HG02852 (cell line): ENCODE results near the gene ATAD3B.
"Not testable (repeated sequence)": the region's sequence is repeated elsewhere in the genome, so short reads cannot be mapped to it uniquely, and the experiment has no call there.

Experiments used
- ATAC-seq: cut with Tn5 transposase; IDR thresholded peaks from one replicate; pipeline ENCODE4 v1.9.1; 2021; ENCODE audit warnings: mild to moderate bottlenecking, moderate library complexity; ENCODE audit not compliant: unreplicated experiment

ATAD3B gene, protein sequence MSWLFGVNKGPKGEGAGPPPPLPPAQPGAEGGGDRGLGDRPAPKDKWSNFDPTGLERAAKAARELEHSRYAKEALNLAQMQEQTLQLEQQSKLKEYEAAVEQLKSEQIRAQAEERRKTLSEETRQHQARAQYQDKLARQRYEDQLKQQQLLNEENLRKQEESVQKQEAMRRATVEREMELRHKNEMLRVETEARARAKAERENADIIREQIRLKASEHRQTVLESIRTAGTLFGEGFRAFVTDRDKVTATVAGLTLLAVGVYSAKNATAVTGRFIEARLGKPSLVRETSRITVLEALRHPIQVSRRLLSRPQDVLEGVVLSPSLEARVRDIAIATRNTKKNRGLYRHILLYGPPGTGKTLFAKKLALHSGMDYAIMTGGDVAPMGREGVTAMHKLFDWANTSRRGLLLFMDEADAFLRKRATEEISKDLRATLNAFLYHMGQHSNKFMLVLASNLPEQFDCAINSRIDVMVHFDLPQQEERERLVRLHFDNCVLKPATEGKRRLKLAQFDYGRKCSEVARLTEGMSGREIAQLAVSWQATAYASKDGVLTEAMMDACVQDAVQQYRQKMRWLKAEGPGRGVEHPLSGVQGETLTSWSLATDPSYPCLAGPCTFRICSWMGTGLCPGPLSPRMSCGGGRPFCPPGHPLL

GRCh38 chr1:1471389-1472052 is at the start of gene ATAD3B:
ATAD3B (plus strand) TSS chr1:1471765; CDS start chr1:1471885, 120 bp downstream.
- peak; percentile 92 for ATAC-seq

DNA sequence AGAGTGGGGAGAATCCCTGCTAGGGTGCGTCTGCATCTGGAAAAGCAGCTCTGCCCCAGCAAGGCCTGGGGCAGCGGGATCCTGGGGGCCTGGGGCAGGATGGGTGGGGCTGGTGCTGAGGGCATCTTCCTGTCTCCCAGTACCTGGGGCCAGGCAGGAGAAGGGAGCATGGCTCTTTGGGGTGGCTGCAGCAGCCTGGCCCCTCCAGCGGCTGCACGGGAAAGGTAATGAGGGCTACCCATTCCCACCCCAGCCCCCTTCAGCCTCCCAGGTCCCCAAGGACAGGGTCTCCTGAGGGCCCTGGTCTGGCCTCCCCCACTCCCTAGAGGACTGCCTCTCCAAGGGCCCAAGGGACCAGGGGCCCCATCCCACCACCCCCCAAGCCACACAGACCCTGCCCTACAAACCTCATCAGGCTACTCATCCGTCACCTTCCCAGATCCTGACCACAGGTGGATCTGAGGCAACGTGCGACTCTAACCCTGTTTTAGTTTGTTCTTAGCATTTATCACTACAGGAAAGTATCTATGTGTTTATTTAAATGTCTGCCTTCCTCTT is 49.6 kb upstream of the ATAD3B start:
- no peak for ATAC-seq

- no peak for ATAC-seq
Observed at GRCh38 chr1:1422465-1423244, 48.9 kb upstream of the ATAD3B start.

DNA sequence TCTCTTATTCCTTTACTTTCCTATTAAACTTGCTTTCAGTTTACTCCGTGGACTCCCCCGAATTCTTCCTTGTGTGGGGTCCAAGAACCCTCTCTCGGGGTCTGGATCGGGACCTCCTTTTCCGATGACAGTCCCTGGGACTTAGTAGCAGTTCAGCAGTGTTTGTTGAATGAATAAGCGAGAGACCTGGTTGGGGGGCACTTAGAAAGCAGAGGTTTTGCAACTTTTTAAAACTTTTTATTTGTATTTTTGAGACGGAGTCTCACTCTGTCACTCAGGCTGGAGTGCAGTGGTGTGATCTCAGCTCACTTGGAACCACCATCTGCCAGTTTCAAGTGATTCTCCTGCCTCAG is 48.3 kb upstream of the ATAD3B start:
- ATAC-seq: no peak

GRCh38 chr1:1424707-1425106 is 46.9 kb upstream of the ATAD3B start:
- no peak for ATAC-seq

GRCh38 chr1:1425426-1425752 is 46.2 kb upstream of the ATAD3B start:
- ATAC-seq: no peak

DNA sequence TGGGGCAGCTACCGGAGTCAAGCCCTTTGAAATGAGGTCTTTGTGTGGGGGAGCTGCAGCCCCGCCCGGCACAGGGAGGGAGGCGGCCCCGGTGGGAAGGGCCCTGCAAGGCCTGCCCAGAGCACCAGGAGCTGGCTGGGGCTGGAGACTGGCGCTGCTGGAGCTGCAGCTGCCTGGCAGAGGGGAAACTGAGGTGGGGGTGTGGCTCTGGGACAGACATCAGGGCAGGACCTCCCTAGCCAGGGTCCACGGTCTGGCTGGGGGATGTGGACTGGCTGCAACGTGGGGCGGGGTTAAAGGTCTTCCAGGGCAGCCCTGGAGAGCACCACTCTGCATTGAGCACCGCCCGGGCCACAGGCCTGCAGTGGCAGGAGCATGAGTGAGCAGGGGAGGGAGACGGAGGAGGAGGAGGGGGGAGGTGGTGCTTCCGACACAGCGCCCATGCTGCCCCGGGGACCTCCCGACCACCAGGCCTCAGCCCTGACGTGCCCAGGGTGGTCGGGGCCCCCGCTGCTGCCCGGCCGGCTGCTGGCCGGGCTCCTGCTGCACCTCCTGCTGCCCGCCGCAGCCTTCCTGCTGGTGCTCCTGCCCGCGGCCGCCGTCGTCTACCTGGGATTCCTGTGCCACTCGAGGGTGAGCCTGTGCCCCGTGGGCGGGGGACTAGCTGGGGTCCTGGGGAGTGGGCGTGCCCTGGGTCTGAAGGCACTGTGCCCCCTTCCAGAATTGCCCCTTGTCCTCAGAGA is 45.6 kb upstream of the ATAD3B start:
- no peak for ATAC-seq

DNA sequence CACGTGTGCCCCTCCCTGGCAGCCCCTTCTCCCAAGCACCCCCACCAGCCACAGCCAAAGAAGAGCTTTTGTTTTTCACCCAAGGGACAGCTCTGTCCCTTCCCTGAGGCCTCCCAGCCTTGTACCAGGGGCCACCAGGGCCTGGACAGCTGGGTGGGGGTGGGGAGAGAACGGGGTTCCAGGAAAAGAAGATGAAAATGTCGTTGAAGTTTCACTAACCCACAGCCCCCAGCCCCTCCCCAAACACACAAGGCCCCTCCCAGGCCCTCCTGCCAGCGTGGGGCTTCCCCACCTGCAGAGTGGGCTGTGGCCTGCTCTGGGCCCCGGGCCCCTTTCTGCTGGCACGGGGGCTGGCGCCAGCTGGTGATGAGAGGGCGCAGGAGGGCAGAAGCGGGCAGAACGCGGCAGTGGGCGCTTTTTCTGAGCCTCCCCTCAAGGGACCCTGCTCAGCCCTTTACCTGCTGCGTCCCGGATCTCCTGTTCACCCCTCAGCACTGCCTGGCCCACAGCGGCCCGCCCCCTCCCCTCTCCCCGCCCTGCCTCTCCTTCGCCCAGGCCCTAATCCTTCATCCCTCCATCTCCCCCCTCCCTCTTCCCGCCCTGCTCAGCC is 45.0 kb upstream of the ATAD3B start:
- no peak for ATAC-seq

DNA sequence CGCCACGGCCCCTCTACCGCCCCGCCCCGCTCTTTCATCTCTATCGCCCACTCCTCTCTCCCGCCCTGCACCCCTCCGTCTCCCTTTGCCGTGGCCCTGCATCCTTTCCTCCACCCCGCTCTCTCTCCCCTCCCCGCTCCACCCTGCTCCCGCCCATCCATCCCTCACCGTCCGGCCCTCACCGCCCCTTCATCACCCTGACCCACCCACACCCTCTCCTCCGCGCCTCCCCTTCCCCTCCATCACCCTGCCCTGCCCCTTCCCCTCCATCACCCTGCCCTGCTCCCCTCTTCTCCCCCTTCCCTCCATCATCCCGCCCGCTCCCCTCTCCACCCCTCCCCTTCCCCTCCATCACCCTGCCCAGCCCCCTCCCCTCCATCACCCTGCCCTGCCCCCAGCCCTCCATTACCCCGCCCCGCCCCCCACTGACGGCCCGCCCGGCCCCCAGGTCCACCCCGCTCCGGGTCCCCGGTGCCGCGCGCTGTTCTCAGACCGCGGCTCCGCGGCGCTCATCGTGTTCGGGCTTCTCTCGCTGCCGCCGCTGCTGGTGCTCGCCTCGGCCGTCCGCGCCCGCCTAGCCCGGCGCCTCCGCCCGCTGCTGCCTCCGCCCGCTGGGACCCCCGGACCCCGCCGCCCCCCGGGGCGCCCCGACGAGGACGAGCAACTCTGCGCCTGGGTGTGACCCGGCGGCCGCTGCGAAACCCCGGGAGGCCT is 44.3 kb upstream of the ATAD3B start:
- no peak for ATAC-seq

DNA sequence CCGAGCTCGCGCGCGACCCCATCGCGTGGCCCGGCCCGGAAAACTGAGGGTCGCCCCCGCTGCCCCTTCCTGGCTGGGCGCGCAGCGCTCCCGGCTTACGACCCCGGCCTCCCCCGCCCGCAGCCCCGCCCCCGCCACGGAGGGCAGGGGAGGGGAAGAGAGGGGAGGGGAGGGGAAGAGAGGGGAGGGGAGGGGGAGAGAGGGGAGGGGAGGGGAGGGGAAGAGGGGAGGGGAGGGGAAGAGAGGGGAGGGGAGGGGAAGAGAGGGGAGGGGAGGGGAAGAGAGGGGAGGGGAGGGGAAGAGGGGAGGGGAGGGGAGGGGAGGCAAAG is 43.8 kb upstream of the ATAD3B start:
- no peak for ATAC-seq

DNA sequence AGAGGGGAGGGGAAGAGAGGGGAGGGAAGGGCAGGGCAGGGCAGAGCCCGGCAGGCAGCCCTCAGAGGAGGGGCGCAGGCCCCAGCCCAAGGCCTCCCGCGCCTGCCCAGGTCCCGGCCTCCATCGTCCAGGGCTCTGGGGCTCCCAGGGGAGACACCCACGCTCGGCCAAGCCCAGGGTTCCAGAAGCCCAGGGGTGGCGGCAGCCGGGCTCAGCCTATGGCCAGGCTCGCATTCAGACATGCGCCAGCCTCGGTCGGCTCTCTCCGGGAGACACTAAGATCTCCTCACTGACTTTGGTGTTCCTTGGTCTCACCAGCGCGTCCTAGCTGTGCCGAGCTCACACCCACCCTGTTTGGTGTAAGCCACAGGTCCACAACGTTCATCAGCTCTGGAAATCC is 43.4 kb upstream of the ATAD3B start:
- ATAC-seq: no peak

- ATAC-seq: not testable (repeated sequence)
Observed at GRCh38 chr1:1428967-1429366, 42.6 kb upstream of the ATAD3B start.

DNA sequence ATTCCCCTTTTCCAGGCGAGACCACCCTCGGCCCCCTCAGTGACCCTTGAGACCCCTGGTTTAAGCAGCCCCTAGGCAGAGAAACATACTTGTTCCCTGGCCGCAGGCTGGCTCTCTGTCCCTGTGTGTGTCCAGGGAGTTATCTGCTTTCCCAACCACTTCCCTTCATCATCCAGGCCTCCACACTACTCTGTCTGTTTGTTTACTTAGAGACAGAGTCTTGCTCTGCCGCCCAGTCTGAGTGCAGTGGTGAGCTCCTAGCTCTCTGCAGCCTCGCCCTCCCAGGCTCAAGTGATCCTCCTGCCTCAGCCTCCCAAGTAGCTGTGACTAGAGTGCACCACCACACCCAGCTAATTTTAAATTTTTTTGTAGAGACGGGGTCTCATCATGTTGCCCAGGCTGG is 41.9 kb upstream of the ATAD3B start:
- no peak for ATAC-seq

- ATAC-seq: no peak
Observed at GRCh38 chr1:1430114-1430982, 41.2 kb upstream of the ATAD3B start.

DNA sequence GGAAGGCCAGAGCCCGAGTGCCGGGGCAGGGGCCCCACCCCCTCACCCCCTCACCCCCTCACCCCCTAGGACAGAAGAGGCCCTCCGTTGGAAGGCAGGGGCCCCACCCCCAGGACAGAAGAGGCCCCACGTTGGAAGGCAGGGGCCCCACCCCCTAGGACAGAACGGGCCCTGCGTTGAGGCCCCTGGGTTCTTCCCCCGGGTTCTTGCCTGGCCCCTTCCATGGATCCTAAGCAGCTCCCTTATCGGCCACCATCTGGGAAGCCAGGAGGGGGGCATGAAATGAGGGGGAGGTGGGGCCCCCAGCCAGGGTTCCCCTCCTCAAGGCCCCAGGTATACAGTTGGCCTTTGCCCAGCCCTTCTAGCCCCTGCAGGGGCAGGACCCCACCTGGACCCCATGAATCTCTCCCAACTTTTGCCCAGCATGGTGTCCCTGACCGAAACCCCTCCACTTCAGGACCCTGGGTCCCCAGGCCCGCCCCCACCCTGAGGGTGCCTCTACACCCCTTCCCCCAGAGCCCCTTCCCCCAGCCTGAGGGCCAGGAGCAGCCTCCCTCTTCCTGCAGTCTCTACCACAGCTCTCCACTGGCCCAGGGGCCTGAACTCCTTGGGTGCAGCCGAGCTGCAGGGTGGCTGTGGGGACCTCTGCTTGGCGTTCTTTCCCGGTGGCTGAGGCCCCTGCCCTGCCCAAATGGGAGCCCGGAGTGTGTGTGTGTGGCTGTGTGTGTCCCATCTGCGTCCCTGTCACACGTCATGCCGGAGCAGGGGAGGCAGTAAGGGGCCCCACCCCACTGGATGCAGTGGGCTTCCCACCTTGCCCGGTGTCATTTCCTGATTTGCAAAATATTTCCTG is 40.3 kb upstream of the ATAD3B start:
- no peak for ATAC-seq

DNA sequence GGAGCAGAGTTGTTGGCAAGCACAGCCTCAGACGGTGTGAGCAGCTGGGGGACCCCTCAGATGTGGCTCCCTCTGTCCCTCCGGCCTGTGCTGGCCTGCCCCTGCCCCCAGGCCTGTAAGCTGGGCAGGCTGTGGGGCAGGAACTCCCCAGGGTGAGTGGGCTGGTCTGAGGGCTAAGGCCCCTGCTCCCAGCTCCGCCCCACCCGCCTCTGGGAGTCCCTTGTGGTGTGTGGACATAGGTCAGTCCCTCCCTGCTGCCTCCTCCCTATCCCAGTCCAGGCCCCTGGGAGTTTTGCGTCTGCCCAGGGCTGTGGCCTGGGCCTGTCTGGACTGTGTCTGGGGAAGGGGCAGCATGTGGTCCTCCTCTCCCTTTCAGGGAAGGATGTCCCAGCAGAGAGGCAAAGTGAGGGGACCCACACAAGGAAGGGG is 39.7 kb upstream of the ATAD3B start:
- no peak for ATAC-seq

GRCh38 chr1:1432274-1432950 is 39.2 kb upstream of the ATAD3B start:
- ATAC-seq: no peak
